ENCODE measurements around the gene ZC3H6. TPM values are rescaled to one million over a fixed set of nuclear protein-coding genes. Genes with fewer than 3 reads are reported as not detected.
"Not testable (repeated sequence)": the region's sequence is repeated elsewhere in the genome, so short reads cannot be mapped to it uniquely, and the experiment has no call there.

ZC3H6 gene
- total and polyA plus RNA-seq, 2 donors (not counting 1 experiment from before 2014, with no cell fraction given) = 2.8 to 21.9 TPM

- H3K27ac Mint-ChIP-seq; H4K20me1 ChIP-seq (ENCODE audit: control insufficient read depth, insufficient read depth, low read length, poor library complexity, severe bottlenecking); POLR2A ChIA-PET; H3K4me2 ChIP-seq (replicated peaks; ENCODE audit: low read depth, low read length, poor library complexity, severe bottlenecking); H3K9me3 Mint-ChIP-seq (ENCODE audit: insufficient read depth); H2AFZ ChIP-seq (ENCODE audit: insufficient read depth, low read depth, low read length, poor library complexity, severe bottlenecking); H3K9ac ChIP-seq (ENCODE audit: low read length); H3K79me2 ChIP-seq (ENCODE audit: control insufficient read depth, insufficient read depth, low read length); H3K4me3 ChIP-seq (ENCODE audit: control extremely low read depth in 1 of 5, extremely low read depth in 1 of 5, insufficient read depth in 1 of 5, low read depth in 2 of 5, low read length in 4 of 5); H3K27me3 ChIP-seq (replicated peaks in 1 of 4; ENCODE audit: control extremely low read depth in 1 of 4, control insufficient read depth in 3 of 4, insufficient read depth in 4 of 4, low read length in 3 of 4); H3K36me3 ChIP-seq (replicated peaks in 1 of 2; ENCODE audit: control extremely low read depth in 1 of 2, control insufficient read depth in 1 of 2, extremely low read depth in 1 of 2, insufficient read depth in 2 of 2, low read length in 1 of 2); H3K9me3 ChIP-seq (ENCODE audit: control extremely low read depth in 1 of 3, control insufficient read depth in 2 of 3, insufficient read depth in 1 of 3, low read length in 2 of 3); H3K4me3 Mint-ChIP-seq; ATAC-seq (ENCODE audit: low read depth); H3K27ac ChIP-seq (ENCODE audit: low read length in 2 of 2); H3K27me3 Mint-ChIP-seq; DNase-seq; H3K4me1 ChIP-seq (ENCODE audit: control insufficient read depth in 2 of 2, insufficient read depth in 2 of 2, low read length in 2 of 2); intact Hi-C loops (cut with micrococcal nuclease); CTCF ChIA-PET: not testable (repeated sequence)
- peaks cover 13% of the 10 kb centered on the region for H3K4me1 Mint-ChIP-seq
- WGBS (ENCODE audit: insufficient coverage) = no CpG with 5 or more reads among the region's 2 CpGs
Observed at GRCh38 chr2:112283535-112283934, 8.1 kb downstream of the ZC3H6 start.

- CTCF ChIA-PET = no interaction called here
- Histone ChIP-seq H3K9me3 (ENCODE audit: control extremely low read depth in 1 of 3, control insufficient read depth in 2 of 3, insufficient read depth in 1 of 3, low read length in 2 of 3) (no peaks in the 10 kb centered on the region), H3K4me3 (ENCODE audit: control extremely low read depth in 1 of 5, extremely low read depth in 1 of 5, insufficient read depth in 1 of 5, low read depth in 2 of 5, low read length in 4 of 5) (no peak overlapping the region), H3K4me2 (replicated peaks; ENCODE audit: low read depth, low read length, poor library complexity, severe bottlenecking) (no peak overlapping the region), H2AFZ (ENCODE audit: insufficient read depth, low read depth, low read length, poor library complexity, severe bottlenecking) (no peak overlapping the region), H3K4me1 (ENCODE audit: control insufficient read depth in 2 of 2, insufficient read depth in 2 of 2, low read length in 2 of 2) (no peaks in the 10 kb centered on the region), H3K27ac (ENCODE audit: low read length in 2 of 2) (no peak overlapping the region), H3K79me2 (ENCODE audit: control insufficient read depth, insufficient read depth, low read length) (peaks cover 9% of the 10 kb centered on the region), H3K9ac (ENCODE audit: low read length) (no peak overlapping the region), H4K20me1 (ENCODE audit: control insufficient read depth, insufficient read depth, low read length, poor library complexity, severe bottlenecking) (no peaks in the 10 kb centered on the region), H3K27me3 (replicated peaks in 1 of 4; ENCODE audit: control extremely low read depth in 1 of 4, control insufficient read depth in 3 of 4, insufficient read depth in 4 of 4, low read length in 3 of 4) (no peaks in the 10 kb centered on the region), H3K36me3 (replicated peaks in 1 of 2; ENCODE audit: control extremely low read depth in 1 of 2, control insufficient read depth in 1 of 2, extremely low read depth in 1 of 2, insufficient read depth in 2 of 2, low read length in 1 of 2) (no peaks in the 10 kb centered on the region)
- Mint-ChIP-seq H3K27me3 (no peaks in the 10 kb centered on the region), H3K4me3 (no peak overlapping the region), H3K9me3 (ENCODE audit: insufficient read depth) (no peaks in the 10 kb centered on the region), H3K27ac (no peak overlapping the region), H3K4me1 (no peaks in the 10 kb centered on the region)
- ATAC-seq (ENCODE audit: low read depth) = no peak
- WGBS (ENCODE audit: insufficient coverage) = no CpG with 5 or more reads among the region's 3 CpGs
- POLR2A ChIA-PET = no interaction called here
- intact Hi-C loops (cut with micrococcal nuclease) = no loop called here
- no peak for DNase-seq
- TF ChIP-seq, protein P1, sequence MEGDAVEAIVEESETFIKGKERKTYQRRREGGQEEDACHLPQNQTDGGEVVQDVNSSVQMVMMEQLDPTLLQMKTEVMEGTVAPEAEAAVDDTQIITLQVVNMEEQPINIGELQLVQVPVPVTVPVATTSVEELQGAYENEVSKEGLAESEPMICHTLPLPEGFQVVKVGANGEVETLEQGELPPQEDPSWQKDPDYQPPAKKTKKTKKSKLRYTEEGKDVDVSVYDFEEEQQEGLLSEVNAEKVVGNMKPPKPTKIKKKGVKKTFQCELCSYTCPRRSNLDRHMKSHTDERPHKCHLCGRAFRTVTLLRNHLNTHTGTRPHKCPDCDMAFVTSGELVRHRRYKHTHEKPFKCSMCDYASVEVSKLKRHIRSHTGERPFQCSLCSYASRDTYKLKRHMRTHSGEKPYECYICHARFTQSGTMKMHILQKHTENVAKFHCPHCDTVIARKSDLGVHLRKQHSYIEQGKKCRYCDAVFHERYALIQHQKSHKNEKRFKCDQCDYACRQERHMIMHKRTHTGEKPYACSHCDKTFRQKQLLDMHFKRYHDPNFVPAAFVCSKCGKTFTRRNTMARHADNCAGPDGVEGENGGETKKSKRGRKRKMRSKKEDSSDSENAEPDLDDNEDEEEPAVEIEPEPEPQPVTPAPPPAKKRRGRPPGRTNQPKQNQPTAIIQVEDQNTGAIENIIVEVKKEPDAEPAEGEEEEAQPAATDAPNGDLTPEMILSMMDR (IDR thresholded peaks at IDR 0.05) = no peak
- no peak for TF ChIP-seq EZH2 (IDR thresholded peaks at IDR 0.05; ENCODE audit: borderline replicate concordance, insufficient read depth, low read depth, low read length, poor library complexity, severe bottlenecking)
Observed at GRCh38 chr2:112290088-112290487, 14.7 kb downstream of the ZC3H6 start.
